Epithelial cell of esophagus (primary cell): ENCODE data around the gene KCTD16.

Experiments
- DNase-seq: peaks from one replicate; pipeline ENCODE4 v3.0.0; 2010; ENCODE audit warnings: low read depth
- H3K4me3 ChIP-seq: 2 replicates; pipeline ENCODE4 v1.5.1; 2011; ENCODE audit warnings: mild to moderate bottlenecking, low read length, control low read depth
- TF ChIP-seq, protein P1 (sequence below): IDR thresholded peaks from 2 replicates; pipeline ENCODE4 v1.5.1; 2011; ENCODE audit warnings: low read depth, mild to moderate bottlenecking, low read length, control low read depth, inconsistent platforms; ENCODE audit not compliant: insufficient read depth; ENCODE audit errors: missing control alignments

Gene KCTD16

DNA sequence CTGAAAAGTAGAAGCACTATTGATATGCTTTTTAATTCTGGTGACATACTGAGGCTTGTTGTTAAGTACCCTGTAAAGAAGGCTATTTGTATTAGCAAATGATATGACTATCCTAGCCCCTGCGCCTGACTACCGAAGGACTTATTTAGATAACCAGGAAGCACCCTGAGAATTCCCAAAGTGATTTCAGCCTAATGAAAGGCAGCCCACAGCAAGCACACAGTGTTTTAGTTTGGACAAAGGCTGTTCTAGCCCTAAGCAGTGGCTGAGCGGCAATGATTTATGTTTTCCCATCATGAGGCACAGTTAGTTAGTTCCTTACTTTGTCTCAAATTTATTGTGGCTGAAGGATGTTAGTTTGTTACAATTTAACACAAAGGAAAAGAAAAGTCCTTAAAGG is 235.3 kb downstream of the KCTD16 start:
- TF ChIP-seq, protein P1, sequence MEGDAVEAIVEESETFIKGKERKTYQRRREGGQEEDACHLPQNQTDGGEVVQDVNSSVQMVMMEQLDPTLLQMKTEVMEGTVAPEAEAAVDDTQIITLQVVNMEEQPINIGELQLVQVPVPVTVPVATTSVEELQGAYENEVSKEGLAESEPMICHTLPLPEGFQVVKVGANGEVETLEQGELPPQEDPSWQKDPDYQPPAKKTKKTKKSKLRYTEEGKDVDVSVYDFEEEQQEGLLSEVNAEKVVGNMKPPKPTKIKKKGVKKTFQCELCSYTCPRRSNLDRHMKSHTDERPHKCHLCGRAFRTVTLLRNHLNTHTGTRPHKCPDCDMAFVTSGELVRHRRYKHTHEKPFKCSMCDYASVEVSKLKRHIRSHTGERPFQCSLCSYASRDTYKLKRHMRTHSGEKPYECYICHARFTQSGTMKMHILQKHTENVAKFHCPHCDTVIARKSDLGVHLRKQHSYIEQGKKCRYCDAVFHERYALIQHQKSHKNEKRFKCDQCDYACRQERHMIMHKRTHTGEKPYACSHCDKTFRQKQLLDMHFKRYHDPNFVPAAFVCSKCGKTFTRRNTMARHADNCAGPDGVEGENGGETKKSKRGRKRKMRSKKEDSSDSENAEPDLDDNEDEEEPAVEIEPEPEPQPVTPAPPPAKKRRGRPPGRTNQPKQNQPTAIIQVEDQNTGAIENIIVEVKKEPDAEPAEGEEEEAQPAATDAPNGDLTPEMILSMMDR, result no peak
- no peak for DNase-seq
- no peak overlapping the region for H3K4me3 ChIP-seq

DNA sequence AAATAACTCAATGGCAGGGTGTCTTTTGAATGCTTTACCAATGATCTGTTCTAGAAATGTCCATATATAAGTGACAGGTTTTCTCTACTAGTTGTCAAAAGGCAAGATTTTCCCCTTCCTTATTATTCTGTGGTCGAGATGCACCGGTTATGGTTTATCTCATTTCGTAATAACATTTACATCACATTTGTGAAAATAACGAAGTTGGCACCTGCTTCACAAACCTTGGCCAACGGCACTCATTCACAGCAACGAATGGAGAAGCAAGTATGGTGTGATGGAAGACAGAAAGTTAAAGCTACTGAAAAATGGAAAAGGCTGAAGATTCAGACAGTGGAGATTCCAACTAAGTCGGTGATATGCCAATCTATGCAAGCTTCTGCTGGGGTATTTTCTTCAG is 235.8 kb downstream of the KCTD16 start:
- TF ChIP-seq, protein P1, result no peak
- no peak overlapping the region for H3K4me3 ChIP-seq
- no peak for DNase-seq

DNA sequence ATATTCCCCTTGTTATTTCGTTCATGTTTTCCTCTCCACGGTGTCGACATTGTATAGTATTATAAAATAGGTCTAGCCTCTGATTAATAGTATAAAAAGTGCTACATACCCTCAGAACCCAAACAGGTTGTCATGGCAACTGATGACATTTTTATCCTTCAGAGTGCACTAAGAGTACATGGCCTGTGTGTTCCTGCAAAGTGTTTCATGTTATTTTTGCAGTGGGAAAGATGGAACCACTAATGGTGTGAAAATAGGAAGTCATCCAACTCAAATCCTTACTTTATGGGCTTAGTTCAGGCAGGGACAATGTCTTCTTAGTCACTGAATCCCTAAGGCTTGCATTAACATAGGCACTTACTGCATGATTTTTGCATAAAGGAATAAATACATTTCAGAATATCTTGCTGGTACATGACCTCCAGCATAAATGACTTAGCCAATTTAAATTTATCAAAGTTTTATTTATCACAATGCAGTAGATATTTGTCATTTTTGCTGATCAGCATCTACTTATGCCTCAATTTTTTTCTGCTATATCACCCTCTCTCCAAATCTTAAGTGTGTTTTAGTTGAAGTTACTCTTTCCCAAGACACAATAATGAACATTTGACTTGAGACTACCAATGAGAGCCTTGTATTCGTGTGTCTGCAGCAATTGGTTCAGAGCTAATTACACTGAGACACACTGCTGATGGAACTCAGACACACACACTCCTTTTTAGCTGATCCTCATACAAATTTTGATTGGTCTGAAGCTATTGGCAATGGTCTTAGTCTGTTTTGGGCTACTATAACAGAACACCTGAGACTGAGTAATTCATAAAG is 243.7 kb downstream of the KCTD16 start:
- no peak overlapping the region for H3K4me3 ChIP-seq
- TF ChIP-seq, protein P1, result no peak
- DNase-seq, result no peak

DNA sequence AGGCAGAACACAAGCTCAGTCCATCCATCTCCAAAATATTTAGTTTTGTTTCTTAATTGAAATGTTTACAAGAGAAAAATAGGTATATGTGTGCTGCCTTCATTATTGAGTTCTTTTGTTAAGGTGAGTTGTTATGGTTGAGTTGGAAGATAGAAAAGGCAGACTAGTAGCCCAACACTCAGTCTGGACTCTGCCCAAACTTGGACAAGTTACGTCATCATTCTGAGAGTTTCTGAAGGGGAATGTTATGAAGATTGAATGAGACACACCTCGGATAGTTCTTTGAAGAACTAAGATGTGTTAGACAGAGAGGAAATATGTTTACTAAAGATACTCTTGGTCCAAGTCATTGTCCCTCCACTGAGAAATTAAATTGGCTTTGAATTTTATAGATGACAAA is 245.5 kb downstream of the KCTD16 start:
- H3K4me3 ChIP-seq, result no peak overlapping the region
- TF ChIP-seq, protein P1, result no peak
- no peak for DNase-seq

DNA sequence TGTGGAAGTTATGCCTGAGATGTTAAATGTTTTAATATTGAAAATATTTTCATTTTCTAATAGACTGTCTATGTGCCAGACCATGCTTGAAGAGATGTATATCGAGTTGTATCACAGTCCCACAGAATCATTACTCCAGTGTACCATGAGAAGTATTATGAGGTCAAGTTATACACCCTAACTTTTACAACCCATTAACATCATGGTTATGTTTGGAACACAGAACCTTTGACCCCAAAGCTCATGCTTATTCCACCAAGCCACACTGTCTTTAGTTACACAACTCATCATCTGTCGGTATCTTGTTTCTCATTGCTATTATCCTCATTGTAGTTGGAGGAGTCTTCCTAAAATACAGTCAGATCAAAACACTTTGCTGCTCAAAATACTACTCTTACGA is 248.0 kb downstream of the KCTD16 start:
- H3K4me3 ChIP-seq, result no peak overlapping the region
- no peak for DNase-seq
- TF ChIP-seq, protein P1, result no peak

DNA sequence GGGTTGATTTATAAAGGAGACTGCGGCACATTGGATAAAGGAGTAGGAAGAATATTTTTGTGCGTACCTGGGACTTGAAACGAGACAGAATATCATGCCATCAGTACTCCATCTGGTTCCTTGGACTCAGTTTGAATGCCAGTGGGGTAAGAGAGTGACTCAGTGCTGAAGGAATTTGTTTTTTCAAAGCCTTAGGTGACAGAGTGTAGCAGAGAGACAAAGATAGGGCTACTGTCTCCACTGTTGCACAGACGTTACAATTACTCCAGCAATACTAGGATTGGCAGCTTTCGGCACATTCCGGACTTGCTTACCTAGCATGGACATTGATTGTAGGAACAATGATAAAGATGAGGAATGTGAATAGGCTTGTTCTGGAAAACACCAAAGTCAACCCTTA is 250.7 kb downstream of the KCTD16 start:
- H3K4me3 ChIP-seq, result no peak overlapping the region
- peak; percentile 42 for DNase-seq

More for the DNA sequence above, 250.7 kb downstream of the KCTD16 start:
- TF ChIP-seq, protein P1, result no peak
